ENCODE data around the gene ZNRF1. TPM values are rescaled to one million over a fixed set of nuclear protein-coding genes. Genes with fewer than 3 reads are reported as not detected.
A peak's percentile ranks its signal among the peaks of the same experiment; 100 is the strongest.
"Not testable (repeated sequence)": the region's sequence is repeated elsewhere in the genome, so short reads cannot be mapped to it uniquely, and the experiment has no call there.

ZNRF1 gene
- total RNA-seq, 2 donors from 2014 or later: 27.7 to 29.7 TPM

DNA sequence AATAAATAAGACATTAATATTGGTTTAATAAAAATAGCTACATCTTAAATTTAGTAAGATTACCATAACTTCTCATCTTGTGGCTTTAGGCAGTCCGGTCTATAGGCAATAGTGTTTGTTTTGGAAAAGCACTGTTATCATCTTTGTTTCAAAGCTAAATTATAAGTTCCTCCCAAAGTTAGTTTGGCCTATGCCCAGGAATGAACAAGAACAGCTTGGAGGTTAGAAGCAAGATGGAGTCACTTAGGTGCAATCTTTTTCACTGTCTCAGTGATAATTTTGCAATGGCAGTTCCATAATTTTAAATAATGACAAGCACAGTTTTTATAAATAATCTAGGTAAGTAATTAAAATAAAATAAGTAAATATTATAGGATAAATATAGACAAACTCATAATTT is 123.8 kb downstream of the ZNRF1 start:
- intact Hi-C loops (cut with DNase I): no loop called here
- TF ChIP-seq, protein P1, sequence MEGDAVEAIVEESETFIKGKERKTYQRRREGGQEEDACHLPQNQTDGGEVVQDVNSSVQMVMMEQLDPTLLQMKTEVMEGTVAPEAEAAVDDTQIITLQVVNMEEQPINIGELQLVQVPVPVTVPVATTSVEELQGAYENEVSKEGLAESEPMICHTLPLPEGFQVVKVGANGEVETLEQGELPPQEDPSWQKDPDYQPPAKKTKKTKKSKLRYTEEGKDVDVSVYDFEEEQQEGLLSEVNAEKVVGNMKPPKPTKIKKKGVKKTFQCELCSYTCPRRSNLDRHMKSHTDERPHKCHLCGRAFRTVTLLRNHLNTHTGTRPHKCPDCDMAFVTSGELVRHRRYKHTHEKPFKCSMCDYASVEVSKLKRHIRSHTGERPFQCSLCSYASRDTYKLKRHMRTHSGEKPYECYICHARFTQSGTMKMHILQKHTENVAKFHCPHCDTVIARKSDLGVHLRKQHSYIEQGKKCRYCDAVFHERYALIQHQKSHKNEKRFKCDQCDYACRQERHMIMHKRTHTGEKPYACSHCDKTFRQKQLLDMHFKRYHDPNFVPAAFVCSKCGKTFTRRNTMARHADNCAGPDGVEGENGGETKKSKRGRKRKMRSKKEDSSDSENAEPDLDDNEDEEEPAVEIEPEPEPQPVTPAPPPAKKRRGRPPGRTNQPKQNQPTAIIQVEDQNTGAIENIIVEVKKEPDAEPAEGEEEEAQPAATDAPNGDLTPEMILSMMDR (IDR thresholded peaks at IDR 0.05): no peak
- Histone ChIP-seq H3K9ac (ENCODE audit: low read depth in 2 of 2, low read length in 2 of 2) (no peak overlapping the region), H3K27ac (no peak overlapping the region), H3K9me3 (no peaks in the 10 kb centered on the region), H3K36me3 (no peaks in the 10 kb centered on the region), H3K27me3 (no peaks in the 10 kb centered on the region), H3K4me1 (no peaks in the 10 kb centered on the region), H3K4me3 (no peak overlapping the region)
- DNase-seq: no peak

DNA sequence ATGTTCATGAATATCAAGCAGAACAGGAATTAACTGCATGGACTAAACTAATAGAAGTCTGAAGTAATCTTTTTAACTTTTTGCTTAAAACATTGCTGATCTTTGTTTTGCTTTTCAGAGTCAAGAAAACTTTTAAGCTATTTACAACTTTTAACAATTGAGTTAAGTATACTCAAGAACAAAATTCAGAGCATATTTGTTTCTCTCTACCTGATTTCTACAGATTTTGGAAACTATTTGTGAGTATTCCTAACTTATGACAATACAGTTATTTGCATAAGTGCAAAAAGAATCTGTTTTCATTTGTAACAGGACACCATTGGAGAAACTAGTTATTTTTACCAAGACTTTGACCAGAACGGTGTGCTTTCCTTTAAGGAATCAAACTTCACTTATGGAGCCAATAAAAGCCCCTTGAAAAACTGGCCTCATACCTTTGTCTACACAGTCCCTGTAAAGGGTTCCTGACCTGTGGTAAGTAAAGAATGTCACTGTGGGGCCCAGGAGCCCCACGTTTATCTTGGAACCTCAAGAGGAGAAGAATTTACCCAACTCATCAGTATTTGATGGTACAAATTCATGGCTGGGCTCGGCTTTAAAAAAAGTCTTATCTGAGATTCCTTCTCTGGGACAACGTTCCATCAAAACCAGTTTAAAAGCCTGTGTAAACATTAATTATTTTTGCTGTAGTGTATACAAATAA is 129.0 kb downstream of the ZNRF1 start:
- no peak for DNase-seq
- TF ChIP-seq, protein P1 (IDR thresholded peaks at IDR 0.05): no peak
- intact Hi-C loops (cut with DNase I): no loop called here
- Histone ChIP-seq H3K9me3 (no peaks in the 10 kb centered on the region), H3K9ac (ENCODE audit: low read depth in 2 of 2, low read length in 2 of 2) (no peak overlapping the region), H3K4me3 (no peak overlapping the region), H3K36me3 (no peaks in the 10 kb centered on the region), H3K27ac (no peak overlapping the region), H3K4me1 (no peaks in the 10 kb centered on the region), H3K27me3 (no peaks in the 10 kb centered on the region)

DNA sequence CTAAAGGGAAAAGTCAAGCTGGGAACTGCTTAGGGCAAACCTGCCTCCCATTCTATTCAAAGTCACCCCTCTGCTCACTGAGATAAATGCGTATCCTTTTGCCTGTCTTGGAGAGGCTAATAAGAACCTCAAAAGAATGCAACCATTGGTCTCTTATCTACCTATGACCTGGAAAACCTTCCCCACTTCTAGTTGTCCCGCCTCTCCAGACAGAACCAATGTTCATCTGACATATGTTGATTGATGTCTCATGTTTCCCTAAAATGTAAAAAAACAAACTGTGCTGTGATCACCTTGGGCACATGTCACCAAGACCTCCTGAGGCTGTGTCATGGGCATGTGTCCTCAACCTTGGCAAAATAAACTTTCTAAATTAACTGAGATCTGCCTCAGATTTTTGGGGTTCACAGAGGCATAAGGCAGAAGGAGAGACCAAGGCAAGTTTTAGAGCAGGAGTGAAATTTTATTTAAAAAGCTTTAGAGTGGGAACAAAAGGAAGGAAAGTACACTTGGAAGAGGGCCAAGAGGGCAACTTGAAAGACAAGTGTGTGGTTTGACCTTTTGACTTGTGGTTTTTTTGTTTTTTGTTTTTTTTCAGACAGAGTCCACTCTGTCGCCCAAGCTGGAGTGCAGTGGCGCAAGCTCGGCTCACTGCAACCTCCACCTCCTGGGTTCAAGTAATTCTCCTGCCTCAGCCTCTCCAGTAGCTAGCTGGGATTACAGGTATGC is 130.8 kb downstream of the ZNRF1 start:
- H3K9me3 ChIP-seq; H3K9ac ChIP-seq (ENCODE audit: low read depth in 2 of 2, low read length in 2 of 2); H3K36me3 ChIP-seq; intact Hi-C loops (cut with DNase I); H3K27me3 ChIP-seq; H3K4me1 ChIP-seq; DNase-seq; H3K4me3 ChIP-seq; H3K27ac ChIP-seq: not testable (repeated sequence)

DNA sequence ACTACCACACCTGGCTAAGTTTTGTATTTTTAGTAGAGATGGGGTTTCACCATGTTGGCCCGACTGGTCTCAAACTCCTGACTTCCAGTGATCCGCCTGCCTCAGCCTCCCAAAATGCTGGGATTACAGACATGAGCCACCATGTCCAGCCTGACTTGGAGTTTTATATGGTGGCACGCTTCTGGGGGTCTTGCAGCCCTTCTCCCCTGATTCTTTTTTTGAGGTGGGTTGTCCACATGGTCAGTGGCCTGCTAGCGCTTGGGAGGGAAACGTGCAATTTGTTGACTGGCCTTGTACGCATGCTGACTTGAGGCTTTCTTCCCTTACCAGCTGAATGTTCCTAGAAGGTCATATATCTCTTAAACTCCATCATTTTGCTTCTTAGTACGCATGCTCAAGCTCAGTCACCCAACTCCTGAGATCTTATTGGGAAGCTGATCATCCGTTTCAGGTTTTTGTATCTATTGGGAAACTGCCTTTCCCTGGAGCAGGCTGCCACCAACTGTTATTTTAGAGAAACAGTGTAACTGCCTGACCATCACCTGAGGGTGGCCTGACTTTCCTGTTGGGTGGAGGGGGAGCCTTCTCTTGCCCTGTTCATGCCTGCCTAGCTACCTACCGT is 131.4 kb downstream of the ZNRF1 start:
- no peaks in the 10 kb centered on the region for H3K27me3 ChIP-seq
- H3K27ac ChIP-seq: no peak overlapping the region
- intact Hi-C loops (cut with DNase I): no loop called here
- H3K4me1 ChIP-seq: no peaks in the 10 kb centered on the region
- H3K4me3 ChIP-seq: no peak overlapping the region
- DNase-seq: no peak
- H3K9me3 ChIP-seq: no peaks in the 10 kb centered on the region
- H3K9ac ChIP-seq (ENCODE audit: low read depth in 2 of 2, low read length in 2 of 2): no peak overlapping the region
- TF ChIP-seq, protein P1 (IDR thresholded peaks at IDR 0.05): no peak
- no peaks in the 10 kb centered on the region for H3K36me3 ChIP-seq

DNA sequence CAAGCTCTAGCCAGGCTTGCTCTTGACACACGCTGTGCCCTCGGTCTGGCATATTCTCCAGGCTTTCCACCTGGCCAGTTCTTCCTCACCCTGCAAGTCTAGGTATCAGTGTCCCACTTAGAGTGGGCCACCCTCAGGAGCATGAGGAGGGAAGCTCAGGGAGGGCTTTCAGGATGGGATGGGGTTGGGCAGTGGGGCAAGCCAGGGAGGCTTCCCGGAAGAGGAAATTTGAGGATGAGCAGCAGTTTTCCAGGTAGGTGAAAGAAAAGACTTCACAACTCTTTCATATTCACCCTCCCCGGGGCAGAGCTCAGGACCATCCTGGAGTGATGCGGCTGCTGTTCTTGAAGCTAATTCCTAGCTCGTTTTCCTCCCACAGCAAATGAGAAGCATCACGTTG is 132.3 kb downstream of the ZNRF1 start:
- no peak overlapping the region for H3K9ac ChIP-seq (ENCODE audit: low read depth in 2 of 2, low read length in 2 of 2)
- H3K27me3 ChIP-seq: no peaks in the 10 kb centered on the region
- DNase-seq: no peak
- H3K4me3 ChIP-seq: no peak overlapping the region
- TF ChIP-seq, protein P1 (IDR thresholded peaks at IDR 0.05): no peak
- no peaks in the 10 kb centered on the region for H3K36me3 ChIP-seq
- intact Hi-C loops (cut with DNase I): no loop called here
- H3K9me3 ChIP-seq: no peaks in the 10 kb centered on the region
- H3K4me1 ChIP-seq: no peaks in the 10 kb centered on the region
- H3K27ac ChIP-seq: no peak overlapping the region

DNA sequence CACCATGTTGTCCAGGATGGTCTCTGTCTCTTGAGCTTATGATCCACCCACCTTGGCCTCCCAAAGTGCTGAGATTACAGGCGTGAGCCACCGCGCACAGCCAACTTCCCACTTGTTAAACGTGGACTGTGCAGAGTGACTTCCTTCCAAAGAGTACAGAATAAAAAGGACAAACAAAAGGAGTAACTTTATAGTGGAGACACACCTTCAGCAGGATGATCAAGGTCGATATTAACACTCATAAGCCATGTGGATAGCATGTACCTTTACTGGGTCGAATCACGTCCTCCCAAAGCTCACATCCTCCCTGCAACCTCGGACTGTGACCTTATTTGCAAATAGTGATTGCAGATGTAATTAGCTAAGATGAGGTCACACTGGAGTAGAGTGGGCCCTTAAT is 139.4 kb downstream of the ZNRF1 start:
- TF ChIP-seq, protein P1 (IDR thresholded peaks at IDR 0.05): no peak
- Histone ChIP-seq H3K4me1 (no peaks in the 10 kb centered on the region), H3K36me3 (no peaks in the 10 kb centered on the region), H3K9me3 (no peaks in the 10 kb centered on the region), H3K27me3 (no peaks in the 10 kb centered on the region), H3K9ac (ENCODE audit: low read depth in 2 of 2, low read length in 2 of 2) (no peak overlapping the region), H3K27ac (peak overlapping the region; percentile 40), H3K4me3 (no peak overlapping the region)
- DNase-seq: no peak
- intact Hi-C loops (cut with DNase I): no loop called here
